GM23248 (cell line): ENCODE measurements around the gene HPD. TPM values are rescaled to one million over a fixed set of nuclear protein-coding genes. Genes with fewer than 3 reads are reported as not detected.

ENCODE experiments used
- DNase-seq: peaks from one replicate; pipeline ENCODE4 v3.0.0-alpha.2; 2015
- H2AFZ ChIP-seq: fragments of 200-600 bp; sonication (generic); 2 replicates; pipeline ENCODE4 v1.6.1; 2016; ENCODE audit warnings: antibody characterized with exemption
- H3F3A ChIP-seq: fragments of 200-600 bp; sonication (generic); 2 replicates; pipeline ENCODE4 v1.6.1; 2016; ENCODE audit warnings: mild to moderate bottlenecking, antibody characterized with exemption, mixed run types; ENCODE audit not compliant: insufficient read depth
- H3K27ac ChIP-seq: fragments of 200-600 bp; sonication (generic); 2 replicates; pipeline ENCODE4 v1.5.1; 2016; ENCODE audit warnings: mild to moderate bottlenecking
- H3K27me3 ChIP-seq: fragments of 200-600 bp; sonication (generic); replicated peaks from 2 replicates; pipeline ENCODE4 v1.6.1; 2016; ENCODE audit warnings: mild to moderate bottlenecking; ENCODE audit not compliant: insufficient read depth
- H3K36me3 ChIP-seq: fragments of 200-600 bp; sonication (generic); 2 replicates; pipeline ENCODE4 v1.6.1; 2016; ENCODE audit warnings: low read depth, mild to moderate bottlenecking
- H3K4me1 ChIP-seq: fragments of 200-600 bp; sonication (generic); 2 replicates; pipeline ENCODE4 v1.6.1; 2016; ENCODE audit warnings: mild to moderate bottlenecking; ENCODE audit not compliant: insufficient read depth
- H3K4me2 ChIP-seq: fragments of 200-600 bp; sonication (generic); one replicate; pipeline ENCODE4 v1.6.1; 2016; ENCODE audit warnings: mild to moderate bottlenecking; ENCODE audit not compliant: unreplicated experiment
- H3K4me3 ChIP-seq: fragments of 200-600 bp; sonication (generic); 2 replicates; pipeline ENCODE4 v1.5.1; 2016; ENCODE audit warnings: mild to moderate bottlenecking
- H3K79me2 ChIP-seq: fragments of 200-600 bp; sonication (generic); 2 replicates; pipeline ENCODE4 v1.6.1; 2016; ENCODE audit warnings: mild to moderate bottlenecking; ENCODE audit not compliant: insufficient read depth
- H3K9ac ChIP-seq: fragments of 200-600 bp; sonication (generic); 2 replicates; pipeline ENCODE4 v1.6.1; 2016; ENCODE audit warnings: mild to moderate bottlenecking
- H3K9me2 ChIP-seq: fragments of 200-600 bp; sonication (generic); 2 replicates; pipeline ENCODE4 v1.6.1; 2016; ENCODE audit warnings: mixed run types, mild to moderate bottlenecking, moderate library complexity; ENCODE audit not compliant: insufficient read depth
- H3K9me3 ChIP-seq: fragments of 200-600 bp; sonication (generic); one replicate; pipeline ENCODE4 v1.6.1; 2017; ENCODE audit warnings: low read depth
- H4K20me1 ChIP-seq: fragments of 200-600 bp; sonication (generic); 2 replicates; pipeline ENCODE4 v1.6.0; 2016; ENCODE audit not compliant: insufficient read depth
- EZH2 ChIP-seq: fragments of 200-600 bp; sonication (generic); IDR thresholded peaks from 2 replicates; pipeline ENCODE4 v1.6.1; 2018; ENCODE audit warnings: antibody characterized with exemption, mild to moderate bottlenecking; ENCODE audit not compliant: insufficient read depth, poor library complexity, severe bottlenecking
- EZH2phosphoT487 ChIP-seq: fragments of 200-600 bp; sonication (generic); IDR thresholded peaks from 2 replicates; pipeline ENCODE4 v1.6.1; 2018; ENCODE audit warnings: antibody characterized with exemption, moderate library complexity, mild to moderate bottlenecking, low read depth; ENCODE audit not compliant: insufficient read depth
- WGBS, 2 experiments: methylation state at CpG; one replicate each; pipeline ENCODE4 v1.1.6; 2015 to 2017; ENCODE audit warnings: low lambda C conversion rate in 2 of 2, low coverage in 1 of 2; ENCODE audit errors: missing lambda C conversion rate in 2 of 2; 5-methylcytosine and 5-hydroxymethylcytosine counted together
- in situ Hi-C: fragments of 300-500 bp; cut with MboI; formaldehyde crosslinking; loops from 2 replicates; pipeline ENCODE4 v1.15.0; 2020
- polyA plus RNA-seq: library from polyadenylated mRNA; unstranded; fragments of >200 nt; fragmentation: Nextera tagmentation; extraction: Ambion mirVana; gene quantifications from 2 replicates; pipeline ENCODE4 v1.2.1, GENCODE V29; 2016
- total RNA-seq: library from RNA; depleted of rRNA; stranded (reverse); fragments of >200 nt; shearing (Covaris generic); gene quantifications from 2 replicates; pipeline ENCODE4 v1.2.3, GENCODE V29; 2014

Gene HPD
- total and polyA plus RNA-seq, 2 experiments from 2014 or later = not detected

- H3K9ac ChIP-seq = no peak overlapping the region
- no peaks in the 10 kb centered on the region for H3K9me2 ChIP-seq
- no peak overlapping the region for H2AFZ ChIP-seq
- no peak overlapping the region for H3K4me3 ChIP-seq
- TF ChIP-seq EZH2phosphoT487 (no peak), EZH2 (no peak)
- H3F3A ChIP-seq = no peaks in the 10 kb centered on the region; the same call in 1 of the 2 replicates
- H3K27me3 ChIP-seq = no peaks in the 10 kb centered on the region
- no peak overlapping the region for H3K27ac ChIP-seq
- no peaks in the 10 kb centered on the region for H4K20me1 ChIP-seq
- in situ Hi-C loops = no loop called here
- peaks cover 50% of the 10 kb centered on the region for H3K36me3 ChIP-seq
- DNase-seq = no peak
- H3K4me2 ChIP-seq = no peak overlapping the region
- H3K9me3 ChIP-seq = no peaks in the 10 kb centered on the region
- H3K79me2 ChIP-seq = peaks cover 79% of the 10 kb centered on the region
- peaks cover 7% of the 10 kb centered on the region; the same call in 1 of the 2 replicates for H3K4me1 ChIP-seq
- 91 to 94% methylated on average over 16 to 18 of the region's 18 CpGs for WGBS, 2 experiments
These were observed 41.0 kb downstream of the HPD start for GRCh38 chr12:121817648-121818043.

GRCh38 chr12:121816925-121817647 lies 41.6 kb downstream of the HPD start:
- in situ Hi-C loops = no loop called here
- H3K36me3 ChIP-seq = peaks cover 50% of the 10 kb centered on the region
- H4K20me1 ChIP-seq = no peaks in the 10 kb centered on the region

GRCh38 chr12:121815263-121815662 lies 43.4 kb downstream of the HPD start:
- in situ Hi-C loops = no loop called here
- H3K36me3 ChIP-seq = peaks cover 40% of the 10 kb centered on the region
- WGBS, 2 experiments = 85 to 87% methylated on average over 8 of the region's 8 CpGs

More at GRCh38 chr12:121816925-121817647, 41.6 kb downstream of the HPD start:
- TF ChIP-seq EZH2phosphoT487 = no peak
- TF ChIP-seq EZH2 = no peak
- Histone ChIP-seq H3K4me2 (no peak overlapping the region), H3K27me3 (no peaks in the 10 kb centered on the region), H3K79me2 (peaks cover 83% of the 10 kb centered on the region), H3K4me3 (no peak overlapping the region), H2AFZ (no peak overlapping the region), H3K4me1 (peaks cover 7% of the 10 kb centered on the region; the same call in 1 of the 2 replicates), H3K27ac (no peak overlapping the region), H3K9me3 (no peaks in the 10 kb centered on the region), H3K9me2 (no peaks in the 10 kb centered on the region), H3K9ac (no peak overlapping the region), H3F3A (no peaks in the 10 kb centered on the region; the same call in 1 of the 2 replicates)
- DNase-seq = no peak
- WGBS, 2 experiments = 95 to 97% methylated on average over 28 to 47 of the region's 47 CpGs

GRCh38 chr12:121814429-121815119 lies 44.1 kb downstream of the HPD start:
- Histone ChIP-seq H3K27ac (no peak overlapping the region), H4K20me1 (no peaks in the 10 kb centered on the region), H3K4me3 (no peak overlapping the region), H3K9me3 (no peaks in the 10 kb centered on the region), H3K79me2 (peaks cover 91% of the 10 kb centered on the region), H3F3A (peaks cover 11% of the 10 kb centered on the region), H3K27me3 (no peaks in the 10 kb centered on the region), H3K36me3 (peaks cover 37% of the 10 kb centered on the region), H3K4me1 (peaks cover 14% of the 10 kb centered on the region), H2AFZ (no peak overlapping the region), H3K4me2 (no peak overlapping the region), H3K9me2 (no peaks in the 10 kb centered on the region), H3K9ac (no peak overlapping the region)
- WGBS, 2 experiments = 87 to 90% methylated on average over 17 to 31 of the region's 31 CpGs
- no peak for DNase-seq
- TF ChIP-seq EZH2 (no peak), EZH2phosphoT487 (no peak)
- in situ Hi-C loops = no loop called here

More at GRCh38 chr12:121815263-121815662, 43.4 kb downstream of the HPD start:
- Histone ChIP-seq H3K27me3 (no peaks in the 10 kb centered on the region), H3K9me2 (no peaks in the 10 kb centered on the region), H3K4me1 (peaks cover 14% of the 10 kb centered on the region), H3K9me3 (no peaks in the 10 kb centered on the region), H2AFZ (no peak overlapping the region), H3F3A (peaks cover 11% of the 10 kb centered on the region), H3K27ac (no peak overlapping the region), H3K9ac (no peak overlapping the region), H3K4me3 (no peak overlapping the region), H4K20me1 (no peaks in the 10 kb centered on the region), H3K4me2 (no peak overlapping the region), H3K79me2 (peaks cover 84% of the 10 kb centered on the region)
- TF ChIP-seq EZH2phosphoT487 (no peak), EZH2 (no peak)
- DNase-seq = no peak
